HG03565 (cell line): Measurements from ENCODE around the gene INSYN1.
"Not testable (repeated sequence)": the region's sequence is repeated elsewhere in the genome, so short reads cannot be mapped to it uniquely, and the experiment has no call there.

ENCODE experiments used
- ATAC-seq: cut with Tn5 transposase; IDR thresholded peaks from one replicate; pipeline ENCODE4 v1.9.1; 2021; ENCODE audit warnings: mild to moderate bottlenecking, moderate library complexity; ENCODE audit not compliant: unreplicated experiment

INSYN1 gene

GRCh38 chr15:73753250-73754130 lies at the start of gene INSYN1:
INSYN1 (minus strand) TSS chr15:73753351; CDS start chr15:73751130, 2,221 bp downstream.
- no peak for ATAC-seq

GRCh38 chr15:73802431-73803041 lies 49.4 kb upstream of the INSYN1 start:
- no peak for ATAC-seq

GRCh38 chr15:73800662-73801345 lies 47.7 kb upstream of the INSYN1 start:
- ATAC-seq = no peak

- no peak for ATAC-seq
These were observed 46.3 kb upstream of the INSYN1 start for GRCh38 chr15:73799466-73799865.

- no peak for ATAC-seq
These were observed 44.4 kb upstream of the INSYN1 start for GRCh38 chr15:73797366-73798158.

GRCh38 chr15:73796331-73796831 lies 43.2 kb upstream of the INSYN1 start:
- no peak for ATAC-seq

- no peak for ATAC-seq
These were observed 41.4 kb upstream of the INSYN1 start for GRCh38 chr15:73794443-73795133.

- ATAC-seq = not testable (repeated sequence)
These were observed 39.9 kb upstream of the INSYN1 start for GRCh38 chr15:73792899-73793541.

- ATAC-seq = no peak
These were observed 39.3 kb upstream of the INSYN1 start for GRCh38 chr15:73792415-73792814.

- ATAC-seq = no peak
These were observed 36.5 kb upstream of the INSYN1 start for GRCh38 chr15:73789521-73790240.

- no peak for ATAC-seq
These were observed 34.5 kb upstream of the INSYN1 start for GRCh38 chr15:73787621-73788020.

- no peak for ATAC-seq
These were observed 33.4 kb upstream of the INSYN1 start for GRCh38 chr15:73786538-73786937.

GRCh38 chr15:73785256-73786014 lies 32.3 kb upstream of the INSYN1 start:
- not testable (repeated sequence) for ATAC-seq

- no peak for ATAC-seq
These were observed 31.1 kb upstream of the INSYN1 start for GRCh38 chr15:73784291-73784690.

GRCh38 chr15:73782344-73782959 lies 29.3 kb upstream of the INSYN1 start:
- no peak for ATAC-seq

GRCh38 chr15:73781038-73781925 lies 28.1 kb upstream of the INSYN1 start:
- ATAC-seq = no peak

GRCh38 chr15:73779974-73780373 lies 26.8 kb upstream of the INSYN1 start:
- ATAC-seq = no peak
